GM19455 (cell line): ENCODE results near the gene GOLGA6L10.
"Not testable (repeated sequence)": the region's sequence is repeated elsewhere in the genome, so short reads cannot be mapped to it uniquely, and the experiment has no call there.

ENCODE experiments used
- ATAC-seq: cut with Tn5 transposase; IDR thresholded peaks from one replicate; pipeline ENCODE4 v1.9.1; 2021; ENCODE audit not compliant: unreplicated experiment

GOLGA6L10 gene

DNA sequence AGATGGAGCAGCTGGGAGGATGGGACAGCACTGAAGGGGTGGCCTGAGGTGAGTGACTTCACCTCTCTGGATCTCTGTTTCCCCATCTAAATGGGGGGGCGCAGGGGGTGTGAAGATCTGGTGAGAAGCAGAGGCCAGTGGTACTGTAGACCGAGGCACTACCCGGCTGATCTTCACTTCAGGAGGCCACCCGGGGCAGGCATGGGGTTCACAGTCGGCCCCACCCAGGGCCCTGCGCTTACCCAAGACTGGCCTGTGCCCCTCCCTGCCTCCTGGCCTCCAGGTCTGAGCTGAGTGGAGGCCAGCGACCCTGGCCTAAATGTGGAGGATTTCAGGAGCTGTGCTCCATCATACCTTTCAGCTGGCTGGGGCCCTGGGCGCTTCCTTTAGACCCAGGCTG, 31.0 kb downstream of the GOLGA6L10 start:
- ATAC-seq: not testable (repeated sequence)

GRCh38 chr15:82317516-82317915, 31.8 kb downstream of the GOLGA6L10 start:
- ATAC-seq: not testable (repeated sequence)

DNA sequence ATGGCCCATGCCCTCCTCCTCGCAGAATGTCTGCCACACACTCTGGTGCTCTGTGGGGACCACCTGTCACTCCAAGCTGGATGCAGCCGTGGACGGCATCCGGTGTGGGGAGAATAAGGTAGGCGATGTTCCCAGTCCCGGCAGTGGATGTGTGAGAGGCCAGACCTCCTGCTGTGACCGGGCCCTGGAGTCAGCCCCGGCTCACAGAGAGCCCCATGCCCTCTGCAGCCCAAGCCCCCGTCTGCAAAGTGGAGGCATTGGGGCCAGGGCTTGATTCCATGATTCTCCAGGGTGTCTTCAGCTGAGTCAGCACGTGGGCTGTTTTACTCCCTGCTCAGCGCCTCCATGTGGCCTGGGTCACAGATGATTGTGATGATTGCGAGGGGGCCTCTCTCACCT, 32.2 kb downstream of the GOLGA6L10 start:
- no peak for ATAC-seq

DNA sequence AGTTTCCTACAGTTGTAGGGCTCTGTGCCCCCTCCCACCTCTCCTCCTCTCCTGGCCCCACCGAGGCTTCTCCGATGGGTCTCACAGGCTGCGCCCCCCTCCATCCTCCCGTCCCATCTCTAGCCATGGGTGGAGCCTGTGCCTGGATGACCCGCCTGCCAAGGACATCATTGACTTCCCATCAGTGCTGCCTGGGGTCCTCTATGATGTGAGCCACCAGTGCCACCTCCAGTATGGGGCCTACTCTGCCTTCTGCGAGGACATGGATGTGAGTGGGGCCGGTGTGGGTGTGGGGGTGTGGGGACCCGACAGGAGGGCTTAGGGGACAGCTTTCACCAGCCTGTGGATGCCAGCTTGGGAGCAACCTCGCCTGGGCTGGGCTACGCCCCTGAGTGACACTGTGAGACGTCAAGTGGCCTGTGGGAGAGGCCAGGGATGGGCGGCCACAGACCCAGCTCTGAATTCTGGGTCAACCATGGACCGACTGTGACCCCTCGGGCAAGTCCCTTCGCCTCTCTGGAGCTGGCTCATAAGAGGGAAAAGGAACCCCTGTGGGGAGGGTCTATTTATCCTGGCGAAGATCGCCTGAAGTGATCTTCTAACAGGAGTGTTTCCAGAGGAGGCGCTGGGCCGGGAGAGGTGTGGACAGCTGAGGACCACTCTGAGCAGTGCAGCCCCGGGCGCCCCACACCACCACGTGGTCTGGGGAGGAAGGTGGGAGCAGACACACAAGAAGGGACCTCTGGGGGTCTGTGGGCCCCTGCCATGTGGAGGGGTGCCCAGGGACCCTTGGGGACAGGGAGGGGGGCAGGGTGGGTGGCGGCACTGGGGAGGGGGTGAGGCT, 32.8 kb downstream of the GOLGA6L10 start:
- not testable (repeated sequence) for ATAC-seq

- no peak for ATAC-seq
Observed at GRCh38 chr15:82315519-82316246, 33.6 kb downstream of the GOLGA6L10 start.

DNA sequence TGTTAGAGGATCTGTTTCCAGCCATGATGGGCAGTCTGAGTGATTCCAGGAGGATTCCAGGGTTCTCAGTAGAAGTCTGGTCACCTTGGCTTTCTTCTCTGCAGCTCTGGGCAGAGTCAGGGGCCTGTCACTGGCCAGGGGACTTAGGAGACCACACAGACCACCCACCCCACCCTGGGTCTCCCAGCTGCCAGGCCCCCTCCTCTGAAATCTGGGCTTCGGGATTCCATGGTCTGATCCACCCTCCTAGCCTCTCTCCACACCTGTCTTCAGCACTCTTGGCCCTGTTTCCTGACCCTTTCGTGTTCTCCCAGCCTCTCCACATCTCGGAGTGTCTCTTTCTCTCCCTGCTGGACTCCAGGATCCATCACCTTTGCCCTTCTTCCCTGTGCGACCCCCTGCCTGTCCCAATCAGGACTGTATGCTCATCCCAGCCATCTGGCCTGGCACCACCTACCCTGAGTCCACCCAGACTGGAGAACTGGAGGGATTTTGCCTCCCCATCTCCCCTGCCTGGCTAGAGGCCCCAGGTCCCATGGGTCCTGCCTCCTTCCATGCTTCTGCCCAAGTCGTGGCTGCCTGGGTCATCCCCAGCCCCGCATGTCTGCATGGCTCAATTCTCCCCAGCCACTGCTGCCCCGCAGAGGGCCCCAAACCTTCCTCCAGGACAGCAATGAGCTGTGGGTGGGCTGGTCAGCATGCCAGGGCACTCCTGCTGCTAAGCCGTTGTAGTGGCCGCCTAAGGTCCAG, 34.3 kb downstream of the GOLGA6L10 start:
- no peak for ATAC-seq

DNA sequence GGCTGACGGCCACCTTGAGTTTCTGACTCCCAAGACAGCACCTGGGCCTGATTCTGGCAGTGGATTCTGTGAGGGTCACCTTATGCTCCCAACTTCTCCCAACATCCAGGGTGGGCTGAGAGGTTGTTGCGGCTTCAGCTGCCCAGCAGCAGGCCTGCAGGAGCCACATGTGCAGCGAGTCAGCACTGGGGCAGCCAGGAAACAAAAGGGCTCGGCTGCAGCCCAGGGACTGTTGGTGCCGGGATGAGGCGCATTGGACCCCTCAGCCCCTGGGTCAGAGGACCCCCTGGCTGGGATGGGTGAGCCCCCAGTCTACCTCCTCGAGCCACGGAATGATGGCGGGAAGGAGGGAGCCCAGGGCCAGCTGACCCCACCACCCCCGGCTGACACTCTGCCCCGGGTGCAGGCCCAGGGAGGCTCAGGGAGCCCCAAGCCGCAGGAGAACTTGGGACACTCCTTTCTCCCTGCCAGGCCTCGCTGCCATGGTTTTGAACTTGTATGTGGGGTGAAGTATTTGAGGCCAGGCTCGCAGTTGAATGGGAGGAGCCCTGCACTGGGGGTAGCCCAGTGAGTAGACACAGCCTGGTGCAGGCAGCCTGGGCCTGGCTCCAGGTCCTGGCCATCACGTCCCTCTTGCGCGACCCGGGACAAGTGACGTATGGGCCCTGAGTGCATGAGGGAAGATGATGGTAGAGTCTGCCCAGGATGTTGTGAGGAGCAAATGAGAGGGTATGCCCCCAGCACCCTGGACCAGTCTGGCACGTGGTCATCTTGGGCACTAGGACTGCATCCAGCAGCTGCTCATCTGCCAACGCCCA, 35.1 kb downstream of the GOLGA6L10 start:
- not testable (repeated sequence) for ATAC-seq

- ATAC-seq: no peak
Observed at GRCh38 chr15:82313446-82313845, 35.8 kb downstream of the GOLGA6L10 start.

DNA sequence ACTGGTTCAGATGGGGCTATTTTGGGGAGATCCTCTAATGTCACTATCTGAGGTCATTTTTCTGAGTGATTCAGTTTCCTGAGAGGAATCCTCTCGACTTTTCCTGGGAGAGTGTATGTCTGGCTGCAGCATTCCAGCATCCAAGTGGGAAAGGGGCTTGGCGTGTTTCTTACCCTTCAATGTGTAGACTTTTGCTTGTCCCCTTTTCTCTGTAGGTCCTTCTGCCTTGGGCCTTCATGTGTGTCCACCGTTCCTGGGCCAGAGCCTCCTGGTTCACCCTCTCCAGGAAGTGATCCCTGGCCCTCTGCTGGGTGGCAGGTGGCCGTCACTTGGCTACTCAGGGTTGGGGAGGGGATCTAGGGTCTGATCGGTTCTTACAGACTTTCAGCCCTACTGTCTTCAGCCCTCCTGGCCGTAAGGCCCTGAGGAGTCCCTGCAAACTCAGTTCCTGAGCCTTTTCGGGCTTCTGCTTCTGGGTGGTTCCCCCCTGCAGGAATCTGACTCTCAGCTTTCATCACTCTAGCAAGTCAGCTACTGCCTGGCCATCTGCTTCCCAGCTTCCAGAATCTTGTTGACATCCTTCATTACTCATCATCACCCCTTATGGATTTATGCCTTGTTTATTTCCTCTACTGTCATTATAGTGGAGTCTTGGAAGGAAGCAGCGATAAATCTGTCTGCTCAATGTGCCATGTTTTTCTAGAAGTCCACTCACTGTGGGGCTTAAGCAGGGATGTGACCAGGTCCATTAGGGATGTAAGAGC, 36.5 kb downstream of the GOLGA6L10 start:
- no peak for ATAC-seq

DNA sequence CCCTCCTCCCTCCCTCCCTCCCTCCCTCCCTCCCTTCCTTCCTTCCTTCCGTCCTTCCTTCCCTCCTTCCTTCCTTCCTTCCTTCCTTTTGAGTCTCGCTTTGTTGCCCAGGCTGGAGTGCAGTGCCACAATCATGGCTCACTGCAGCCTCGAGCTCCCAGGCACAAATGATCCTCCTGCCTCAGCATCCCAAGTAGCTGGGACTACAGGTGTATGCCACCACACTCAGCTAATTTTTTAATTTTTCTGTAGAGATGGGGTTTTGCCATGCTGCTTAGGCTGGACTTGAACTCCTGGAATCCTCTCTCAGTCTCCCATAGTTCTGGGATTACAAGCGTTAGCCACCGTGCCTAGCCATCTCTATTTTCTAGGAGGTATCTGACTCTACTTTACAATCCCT, 38.0 kb downstream of the GOLGA6L10 start:
- not testable (repeated sequence) for ATAC-seq

GRCh38 chr15:82309802-82310201, 39.5 kb downstream of the GOLGA6L10 start:
- no peak for ATAC-seq

DNA sequence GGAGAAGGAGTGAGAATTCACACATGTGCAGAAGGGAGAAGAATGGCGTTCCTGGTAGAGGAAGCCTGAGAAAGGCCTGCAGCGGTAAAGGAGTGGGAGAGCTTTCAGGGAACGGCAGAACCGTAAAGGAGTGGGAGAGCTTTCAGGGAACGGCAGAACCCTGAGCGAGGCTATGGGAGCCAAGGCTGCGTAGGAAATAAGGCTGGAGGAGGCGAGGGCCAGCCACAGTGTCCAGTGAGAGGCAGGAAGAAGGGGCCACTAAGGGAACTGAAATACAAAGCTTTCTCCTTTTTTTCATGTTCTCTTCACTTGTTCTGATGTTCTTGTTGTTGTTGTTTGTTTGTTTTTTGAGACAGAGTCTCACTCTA, 41.6 kb downstream of the GOLGA6L10 start:
- no peak for ATAC-seq

- no peak for ATAC-seq
Observed at GRCh38 chr15:82306791-82307713, 42.2 kb downstream of the GOLGA6L10 start.

- ATAC-seq: no peak
Observed at GRCh38 chr15:82305621-82306048, 43.6 kb downstream of the GOLGA6L10 start.

GRCh38 chr15:82304778-82305090, 44.5 kb downstream of the GOLGA6L10 start:
- no peak for ATAC-seq

GRCh38 chr15:82303956-82304777, 45.1 kb downstream of the GOLGA6L10 start:
- ATAC-seq: no peak

DNA sequence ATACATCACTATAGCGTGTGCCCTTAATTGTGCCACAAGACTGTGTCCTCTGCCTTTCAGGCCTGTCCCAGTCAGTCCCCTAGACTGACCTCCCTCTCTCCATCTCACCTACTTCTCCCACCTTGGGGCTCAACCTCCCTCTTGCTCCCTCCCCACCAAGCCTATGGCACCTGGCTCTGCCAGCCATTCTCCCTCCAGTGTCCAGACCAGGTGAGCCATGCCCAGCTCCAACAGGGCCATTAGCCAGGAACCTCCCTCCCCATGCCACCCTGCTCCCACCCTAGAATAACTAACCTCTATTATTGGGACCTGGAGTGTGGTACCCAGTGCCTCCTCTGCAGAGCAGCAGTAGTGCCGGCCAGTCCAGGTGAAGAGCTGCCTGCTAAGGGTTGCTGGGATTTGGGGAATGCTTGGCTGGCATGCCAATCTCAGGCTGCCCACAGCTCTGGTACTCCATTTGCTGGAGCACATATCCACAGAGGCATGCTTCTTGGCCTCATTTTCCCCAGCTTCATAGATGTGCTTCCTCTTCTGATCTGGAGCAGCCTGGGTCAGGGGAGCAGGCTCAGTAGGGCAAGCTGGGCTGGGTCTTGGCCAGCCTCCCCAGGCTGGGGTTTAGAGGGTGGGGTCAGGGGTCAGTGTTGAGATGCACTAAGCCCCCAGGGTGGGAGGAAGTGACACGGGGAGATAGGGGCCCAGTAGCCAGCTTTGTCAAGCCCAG, 47.8 kb downstream of the GOLGA6L10 start:
- no peak for ATAC-seq

DNA sequence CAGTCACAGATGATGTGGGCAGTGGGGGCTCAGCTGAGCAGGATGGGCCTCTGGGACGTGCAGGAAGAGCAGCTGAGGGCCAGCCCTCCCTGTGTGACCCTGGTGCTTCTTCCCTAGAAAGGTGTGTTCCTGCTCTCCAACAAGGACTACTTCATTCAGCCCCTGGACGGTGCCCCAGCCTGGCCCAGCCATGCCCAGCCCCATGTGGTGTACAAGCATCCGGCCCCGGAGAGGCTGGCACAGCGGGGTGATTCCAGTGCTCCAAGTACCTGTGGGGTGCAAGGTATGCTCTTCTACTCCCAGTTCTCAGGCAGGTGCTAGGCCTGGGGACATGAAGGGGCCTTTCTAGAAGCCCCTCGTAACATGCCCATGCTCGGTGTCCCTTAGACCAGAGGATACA, 48.4 kb downstream of the GOLGA6L10 start:
- ATAC-seq: no peak
